ENCODE data around the gene SLX9.
A peak's percentile ranks its signal among the peaks of the same experiment; 100 is the strongest.

Gene SLX9

DNA sequence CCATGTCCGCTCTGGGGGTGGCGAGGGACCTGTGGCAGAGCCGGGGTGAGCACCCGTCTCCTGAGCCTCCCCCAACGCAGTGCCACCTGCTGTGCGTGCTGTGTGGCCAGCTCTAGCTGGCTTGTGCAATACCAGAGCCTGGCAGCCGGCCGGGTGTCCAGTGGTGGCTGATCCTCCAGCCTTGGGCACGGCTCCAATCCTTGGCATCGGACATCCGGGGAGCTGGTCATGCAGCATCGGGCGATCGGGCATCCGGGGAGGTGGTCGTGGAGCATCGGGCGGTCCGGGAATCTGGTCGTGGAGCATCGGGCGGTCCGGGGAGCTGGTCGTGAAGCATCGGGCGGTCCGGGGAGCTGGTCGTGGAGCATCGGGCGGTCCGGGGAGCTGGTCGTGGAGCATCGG lies 8.1 kb downstream of the SLX9 start:
- no peak for DNase-seq (ENCODE audit: low read depth)

DNA sequence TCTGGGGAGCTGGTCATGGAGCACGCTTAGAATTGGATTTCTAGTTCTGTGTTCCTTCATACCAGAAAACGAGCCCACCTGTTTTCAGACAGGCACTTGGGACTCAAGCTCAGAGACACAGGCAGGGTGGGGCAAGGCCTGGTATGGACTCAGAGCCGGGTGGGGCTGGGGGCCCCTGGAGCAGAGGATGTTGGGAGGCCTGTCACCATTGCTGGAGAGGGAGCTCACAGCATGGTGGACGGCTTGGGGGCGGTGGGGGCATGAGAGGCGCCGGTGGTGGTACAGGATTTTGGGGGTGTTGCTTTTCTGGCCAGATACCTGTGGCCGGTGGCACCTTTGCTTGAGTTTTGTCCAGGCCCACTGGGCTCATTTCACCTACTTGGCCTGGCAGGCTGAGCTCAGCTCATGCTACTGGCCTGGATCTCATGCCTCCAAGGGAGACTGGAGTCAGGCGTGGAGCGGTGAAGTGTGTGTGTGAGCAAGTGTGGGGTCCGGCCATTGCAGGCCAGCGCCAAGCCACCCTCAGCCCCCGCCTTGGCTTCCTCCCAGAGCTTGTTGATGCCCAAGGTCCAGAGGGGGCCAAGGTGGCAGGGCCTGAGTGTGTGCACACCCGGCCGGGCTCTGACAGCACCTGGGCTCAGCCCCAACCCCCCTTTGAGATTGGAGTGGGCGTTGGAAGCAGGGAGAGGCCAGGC lies 8.7 kb downstream of the SLX9 start:
- DNase-seq (ENCODE audit: low read depth) = no peak

DNA sequence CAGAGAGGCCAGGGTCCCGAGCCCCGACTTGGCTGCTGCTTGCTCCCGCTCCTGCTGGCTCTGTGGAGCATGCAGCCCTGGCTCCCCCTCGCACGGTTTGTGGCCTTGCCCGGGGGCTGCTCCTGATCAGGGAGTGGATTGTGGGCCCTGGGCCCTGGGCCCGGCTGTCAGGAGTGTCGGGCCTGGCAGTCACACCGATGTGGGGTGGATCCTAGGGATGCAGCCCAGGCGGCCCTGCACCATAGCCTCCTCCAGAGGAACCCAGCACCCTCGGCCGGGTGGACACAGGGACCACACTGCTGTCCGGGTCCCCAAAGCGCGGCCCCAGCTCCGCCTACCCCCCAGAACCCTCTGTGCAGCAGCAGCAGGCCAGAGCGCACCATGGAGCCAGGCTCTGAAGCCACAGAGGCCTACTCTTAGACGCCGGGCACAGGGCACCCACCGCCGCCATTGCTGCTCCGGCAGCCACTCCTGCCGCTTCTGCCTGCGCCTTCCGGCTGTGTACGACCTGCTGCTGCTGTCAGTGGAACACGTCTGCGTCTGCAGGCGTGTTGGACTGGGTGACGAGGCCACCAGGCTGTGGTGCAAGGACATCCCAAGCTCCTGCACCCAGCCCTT lies 9.4 kb downstream of the SLX9 start:
- no peak for DNase-seq (ENCODE audit: low read depth)

DNA sequence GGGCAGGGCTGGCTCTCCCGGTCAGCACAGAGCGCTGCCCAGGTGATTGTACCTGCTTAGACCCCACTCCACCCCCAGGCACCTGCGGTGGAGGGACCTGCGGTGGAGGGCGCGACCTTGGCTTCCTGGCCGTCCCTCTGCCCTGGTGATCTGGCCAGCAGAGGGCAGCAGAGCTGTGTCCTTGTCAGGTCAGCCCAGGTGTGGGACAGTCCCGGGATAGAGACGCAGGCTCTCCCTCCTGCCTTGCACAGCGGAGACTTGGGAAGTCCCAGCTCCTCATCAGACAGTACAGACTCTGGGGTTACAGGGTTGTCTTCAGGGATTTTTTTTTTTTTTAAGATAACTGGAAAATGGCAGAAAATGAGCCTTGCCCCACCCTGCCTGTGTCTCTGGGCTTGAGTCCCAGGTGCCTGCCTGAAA lies 10.0 kb downstream of the SLX9 start:
- peak; percentile 72 for DNase-seq (ENCODE audit: low read depth)

DNA sequence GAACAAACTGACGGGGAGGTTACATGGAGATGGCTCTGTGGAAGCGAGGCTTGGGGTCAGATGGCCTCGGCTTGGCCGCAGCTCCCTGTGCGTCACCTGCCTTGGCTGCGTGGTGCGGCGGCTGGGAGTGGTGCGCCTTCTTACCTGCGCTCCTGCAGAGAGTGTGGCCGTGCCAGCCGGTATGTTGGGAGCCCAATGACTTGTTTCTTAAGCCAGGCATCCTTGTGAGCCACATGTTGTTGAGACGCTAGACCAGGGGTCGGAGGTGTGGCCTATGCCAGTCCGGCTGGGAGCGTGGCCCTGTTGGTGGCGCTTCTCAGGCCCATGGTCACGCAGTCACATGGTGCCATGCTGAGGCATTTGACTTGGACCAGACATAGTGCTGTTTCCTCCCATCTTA lies 10.5 kb downstream of the SLX9 start:
- no peak for DNase-seq (ENCODE audit: low read depth)

DNA sequence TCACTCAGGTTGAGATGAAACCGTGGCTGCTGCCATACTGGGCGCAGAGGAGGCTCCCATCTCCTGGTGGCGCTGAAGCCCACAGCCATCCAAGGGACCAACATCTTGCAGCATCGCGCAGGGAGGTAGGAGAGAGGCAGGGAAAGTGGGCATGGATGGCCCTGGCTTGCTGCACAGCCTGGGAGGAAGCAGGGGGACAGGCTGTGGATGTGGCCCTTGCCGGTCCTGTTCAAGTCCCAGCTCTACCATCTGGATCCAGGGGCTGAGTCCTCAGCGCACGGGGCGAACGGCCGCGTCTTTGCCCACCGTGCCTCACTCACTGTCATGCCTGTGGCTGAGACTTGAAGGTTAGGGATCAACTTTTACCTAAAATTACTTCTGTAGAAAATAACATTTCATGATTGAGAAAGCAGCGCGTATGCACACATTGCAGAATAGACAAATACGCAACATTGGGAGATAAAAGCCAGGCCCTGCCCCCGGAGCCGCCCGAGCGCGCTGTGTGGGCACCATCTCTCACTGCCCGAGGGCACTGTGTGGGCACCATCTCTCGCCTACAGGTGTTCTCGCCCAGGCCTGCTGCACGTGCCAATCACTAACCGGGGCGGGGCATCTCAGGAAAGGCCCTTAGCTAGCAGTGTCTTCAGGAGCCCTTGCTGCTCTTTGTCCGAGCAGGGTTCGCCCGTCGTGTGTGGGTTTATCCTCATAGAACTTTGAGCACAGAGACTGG lies 11.5 kb downstream of the SLX9 start:
- DNase-seq (ENCODE audit: low read depth) = no peak

DNA sequence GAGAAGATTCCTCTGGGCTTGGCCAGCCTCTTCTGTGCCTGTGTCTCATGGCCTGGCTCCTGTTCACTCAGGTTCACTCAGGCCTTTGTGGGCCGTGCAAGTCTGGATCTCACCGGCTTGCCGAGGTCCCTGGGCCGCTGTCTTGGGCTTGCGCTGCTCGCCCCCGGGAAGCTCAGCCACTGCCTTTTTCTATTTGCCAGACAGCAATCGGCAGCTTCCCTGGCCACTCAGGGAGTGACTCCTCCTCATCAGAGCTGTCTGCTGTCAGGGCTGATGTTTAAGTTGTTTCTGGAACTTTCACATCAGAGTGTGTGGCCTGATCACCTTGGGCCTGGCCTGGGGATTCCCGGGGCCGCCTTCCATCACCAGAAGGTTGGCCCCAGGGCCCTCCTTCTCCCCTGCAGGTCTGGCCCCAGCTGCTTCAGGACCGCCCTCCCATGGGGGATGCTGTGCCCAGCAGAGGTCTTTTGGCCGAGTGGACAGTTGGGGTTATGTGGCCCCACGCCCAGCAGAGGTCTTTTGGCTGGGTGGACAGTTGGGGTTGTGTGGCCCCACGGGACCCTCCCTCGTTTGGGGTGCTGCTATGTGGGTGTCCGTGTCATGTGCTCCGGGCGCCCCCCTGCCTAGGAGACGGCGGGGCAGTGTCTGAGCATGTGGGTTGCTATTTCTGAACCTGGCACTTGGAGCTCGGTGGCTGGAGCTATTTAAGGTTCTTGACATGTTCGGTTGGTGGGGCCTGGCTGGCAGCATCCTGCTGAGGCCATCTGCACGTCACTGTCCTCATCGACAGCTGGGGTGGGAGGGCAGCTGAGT lies 12.5 kb downstream of the SLX9 start:
- no peak for DNase-seq (ENCODE audit: low read depth)

DNA sequence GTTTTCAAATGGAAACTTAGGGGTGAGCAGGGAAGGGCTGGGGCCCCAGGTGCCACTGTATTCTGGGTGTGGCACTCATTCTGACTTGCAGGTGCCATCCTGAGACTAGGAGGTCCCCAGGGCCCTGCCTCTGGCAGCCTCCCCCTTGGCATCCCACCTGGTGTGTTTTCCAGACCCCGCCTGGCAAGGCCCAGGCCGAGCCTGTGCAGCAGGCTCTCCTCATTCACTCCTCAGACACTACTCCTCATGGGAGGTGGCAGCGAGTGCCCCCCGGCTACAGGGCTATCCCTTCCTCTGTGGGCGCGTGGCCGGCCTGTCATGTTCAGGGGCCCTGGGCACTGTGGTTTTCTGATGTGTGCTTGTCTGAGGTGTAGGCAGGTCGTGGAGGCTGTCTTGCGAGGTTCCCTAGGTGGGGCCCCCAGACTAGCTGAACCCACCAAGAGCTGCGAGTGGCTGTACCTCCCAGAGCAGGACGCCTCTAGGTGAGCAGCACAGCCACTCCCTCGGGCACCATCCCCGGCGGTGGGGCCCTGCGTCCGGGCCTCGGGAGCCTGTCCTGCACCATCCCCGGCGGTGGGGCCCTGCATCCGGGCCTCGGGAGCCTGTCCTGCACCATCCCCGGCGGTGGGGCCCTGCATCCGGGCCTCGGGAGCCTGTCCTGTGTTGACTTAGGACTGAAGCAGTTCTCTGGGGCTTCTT lies 13.2 kb downstream of the SLX9 start:
- no peak for DNase-seq (ENCODE audit: low read depth)

DNA sequence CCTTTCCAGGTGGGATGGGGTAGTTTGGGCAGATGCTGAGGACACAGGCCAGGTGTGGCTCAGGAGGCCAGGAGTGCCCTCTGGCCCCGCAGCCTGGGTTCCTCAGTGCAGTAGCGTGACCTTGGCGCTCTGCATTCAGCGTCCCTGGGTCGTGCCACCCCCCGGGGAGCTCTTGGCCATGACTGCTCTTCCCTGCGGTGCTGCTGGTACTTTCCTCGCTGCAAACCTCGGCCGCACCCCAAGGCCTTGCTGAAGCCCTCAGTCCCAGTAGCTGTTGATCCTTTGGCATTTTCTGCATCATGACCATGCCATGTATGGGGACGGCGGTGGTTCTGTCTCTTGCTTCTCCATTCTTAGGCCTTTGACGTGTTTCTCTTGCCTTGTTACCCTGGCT lies 13.8 kb downstream of the SLX9 start:
- DNase-seq (ENCODE audit: low read depth) = no peak

DNA sequence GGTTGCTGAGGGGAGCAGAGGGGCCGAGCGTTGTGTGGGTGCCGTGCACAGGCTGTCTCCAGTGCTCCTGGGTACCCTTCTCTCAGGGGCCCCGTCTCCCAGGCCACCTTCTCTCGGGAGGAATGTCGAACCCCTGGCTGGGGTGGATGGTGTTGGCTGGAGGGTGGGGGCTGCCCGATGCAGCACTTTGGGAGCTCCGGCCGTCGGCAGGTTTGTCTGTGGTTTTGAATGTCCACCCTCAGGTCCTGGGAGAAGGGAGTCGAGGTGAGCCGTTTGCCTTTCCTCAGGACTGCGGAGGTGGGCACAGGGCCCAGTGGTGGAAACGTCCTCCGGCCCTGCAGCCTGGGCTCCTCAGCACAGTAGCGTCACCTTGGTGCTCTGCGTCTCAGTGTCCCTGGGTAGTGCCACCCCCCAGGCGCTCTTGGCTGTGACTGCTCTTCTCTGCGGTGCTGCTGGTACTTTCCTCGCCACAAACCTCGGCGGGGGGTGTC lies 14.5 kb downstream of the SLX9 start:
- no peak for DNase-seq (ENCODE audit: low read depth)

DNA sequence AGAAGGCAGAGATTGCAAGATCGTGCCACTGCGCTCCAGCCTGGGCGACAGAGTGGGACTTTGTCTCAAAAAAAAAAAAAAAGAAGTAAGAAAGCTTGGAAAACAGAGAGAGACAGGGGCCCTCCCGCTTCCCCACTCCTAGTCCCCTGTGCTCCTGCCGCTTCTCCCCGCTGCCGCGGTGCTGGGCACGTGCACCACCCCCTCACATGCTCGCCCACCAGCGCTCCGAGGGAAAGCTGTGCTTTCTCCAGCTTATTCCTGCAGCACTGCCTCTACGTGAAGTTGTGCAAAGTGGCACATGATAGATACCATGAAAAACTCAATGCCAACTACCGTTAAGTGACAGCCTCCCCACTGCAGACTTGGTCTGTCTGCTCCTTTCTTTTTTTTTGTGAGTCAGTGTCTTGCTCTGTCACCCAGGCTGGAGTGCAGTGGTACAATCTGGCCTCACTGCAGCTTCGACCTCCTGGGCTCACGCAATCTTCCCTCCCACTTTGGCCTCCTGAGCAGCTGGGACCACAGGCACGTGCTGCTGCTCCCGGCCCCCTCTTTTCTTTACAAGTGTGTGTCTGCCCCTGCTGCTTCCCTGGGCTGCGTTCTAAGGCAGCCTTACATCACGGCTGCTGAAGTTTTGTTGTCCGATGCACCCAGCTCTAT lies 15.4 kb downstream of the SLX9 start:
- no peak for DNase-seq (ENCODE audit: low read depth)

DNA sequence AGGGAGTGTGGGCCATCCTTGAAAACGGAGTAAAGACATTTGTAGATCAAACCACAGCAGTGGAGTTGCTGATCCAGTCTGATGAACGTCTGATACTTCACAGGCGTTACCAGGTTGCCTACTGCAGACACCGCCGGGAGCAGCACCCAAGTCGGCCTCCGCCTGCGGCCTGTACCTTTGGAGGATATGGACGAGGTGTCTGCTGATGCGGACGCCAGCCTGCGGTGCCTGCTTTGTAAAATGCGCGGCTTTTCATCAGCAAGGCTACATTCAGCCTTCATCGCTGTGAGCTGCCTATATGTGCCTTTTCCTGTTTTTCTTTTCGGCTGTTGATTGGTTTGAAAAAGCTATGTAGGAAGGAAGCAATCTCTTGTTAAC lies 16.0 kb downstream of the SLX9 start:
- no peak for DNase-seq (ENCODE audit: low read depth)

DNA sequence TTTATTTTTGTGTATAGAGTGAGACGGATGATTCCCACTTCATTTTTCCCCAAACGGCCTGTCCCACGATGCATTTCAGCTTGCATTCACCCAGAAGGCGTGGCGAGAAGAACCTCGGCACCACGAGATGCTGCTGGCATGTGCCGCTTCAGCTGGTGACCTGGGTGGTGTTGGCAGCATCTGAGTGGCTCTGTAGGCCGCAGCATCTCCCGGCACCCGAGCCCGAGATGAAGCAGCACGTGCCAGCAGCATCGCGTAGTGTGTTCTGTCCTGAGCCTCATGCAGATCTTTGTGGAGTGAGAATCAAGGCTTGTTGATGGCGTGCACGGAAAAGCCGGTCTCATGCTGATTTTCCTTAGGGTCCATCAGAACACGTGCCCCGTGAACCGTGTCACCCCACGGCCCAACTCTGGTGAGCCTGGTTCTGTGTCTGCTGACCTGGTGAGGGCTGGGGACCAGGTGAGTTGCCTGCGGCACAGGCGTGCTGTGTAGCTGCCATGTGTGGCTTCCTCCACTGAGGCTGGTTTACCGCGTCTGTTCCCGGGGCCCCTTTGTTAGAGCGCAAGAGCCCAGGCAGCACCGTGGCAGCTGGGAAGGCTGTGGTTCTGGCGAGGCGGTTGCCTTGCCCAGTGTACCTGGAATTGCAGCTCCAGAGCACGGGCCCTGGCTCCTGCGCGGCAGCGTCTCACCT lies 16.7 kb downstream of the SLX9 start:
- no peak for DNase-seq (ENCODE audit: low read depth)

DNA sequence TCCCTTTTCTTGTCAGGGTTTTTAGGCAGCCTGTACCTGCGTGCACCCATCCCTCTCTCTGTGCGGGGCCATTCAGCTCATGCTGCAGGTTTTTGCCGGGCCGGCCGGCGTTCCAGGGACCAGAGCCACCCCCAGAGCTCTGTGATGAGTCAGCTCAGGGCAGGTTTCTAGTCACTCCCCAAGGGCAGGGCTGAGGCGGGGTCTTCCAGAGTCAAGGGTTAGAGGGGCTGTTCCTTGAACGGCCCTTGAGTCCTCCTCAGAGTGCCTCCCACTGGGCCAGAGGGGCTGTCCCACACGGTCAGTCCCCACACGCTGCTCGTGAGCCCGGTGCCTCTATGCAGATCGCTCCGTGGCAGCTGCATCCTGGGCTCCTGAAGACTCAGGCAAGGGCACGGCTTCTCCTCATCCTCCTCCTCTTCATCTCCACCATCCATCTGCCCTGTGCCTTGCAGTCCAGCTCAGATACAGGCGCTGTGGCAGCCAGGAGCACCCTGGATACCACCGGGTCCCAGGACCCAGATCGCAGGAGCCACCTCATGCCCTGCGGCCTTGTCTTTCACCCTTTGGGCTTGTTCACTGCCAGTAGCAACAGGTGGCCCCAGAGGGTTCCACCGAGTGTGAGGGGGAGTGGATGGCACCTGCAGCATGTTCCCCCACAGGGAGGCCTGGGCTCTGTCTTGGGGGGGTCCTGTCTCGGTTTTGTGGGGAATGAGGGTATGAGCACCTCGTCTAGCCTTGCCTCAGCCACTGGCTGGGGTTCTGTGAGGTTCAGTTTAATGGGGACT lies 17.4 kb downstream of the SLX9 start:
- DNase-seq (ENCODE audit: low read depth) = no peak

DNA sequence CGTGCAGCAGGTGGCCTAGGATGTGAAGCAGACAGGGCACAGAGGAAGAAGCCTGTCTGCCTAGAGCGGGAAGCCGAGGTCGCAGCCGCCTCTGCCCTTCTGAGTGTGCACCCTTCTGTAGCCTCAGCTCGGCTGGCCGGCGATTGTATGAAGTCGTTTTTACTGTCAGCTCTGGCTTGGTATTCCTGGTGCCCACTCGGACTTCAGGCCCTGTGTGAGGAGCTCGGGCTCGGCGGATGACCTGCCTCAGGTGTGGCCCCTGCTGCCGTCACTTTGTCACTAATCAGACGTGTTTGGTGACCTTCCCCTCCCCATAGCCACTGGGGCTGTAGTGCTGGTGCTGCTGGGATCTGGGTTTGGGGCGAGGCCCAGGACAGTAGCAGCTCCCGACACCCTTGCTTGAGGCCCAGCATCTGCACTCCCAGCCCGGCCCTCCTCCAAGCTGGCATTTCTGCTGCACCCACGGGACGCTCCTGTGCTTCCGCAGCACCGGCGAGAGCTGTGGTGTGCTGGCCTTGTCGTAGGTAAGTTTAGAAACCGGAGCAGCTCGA lies 18.1 kb downstream of the SLX9 start:
- no peak for DNase-seq (ENCODE audit: low read depth)

DNA sequence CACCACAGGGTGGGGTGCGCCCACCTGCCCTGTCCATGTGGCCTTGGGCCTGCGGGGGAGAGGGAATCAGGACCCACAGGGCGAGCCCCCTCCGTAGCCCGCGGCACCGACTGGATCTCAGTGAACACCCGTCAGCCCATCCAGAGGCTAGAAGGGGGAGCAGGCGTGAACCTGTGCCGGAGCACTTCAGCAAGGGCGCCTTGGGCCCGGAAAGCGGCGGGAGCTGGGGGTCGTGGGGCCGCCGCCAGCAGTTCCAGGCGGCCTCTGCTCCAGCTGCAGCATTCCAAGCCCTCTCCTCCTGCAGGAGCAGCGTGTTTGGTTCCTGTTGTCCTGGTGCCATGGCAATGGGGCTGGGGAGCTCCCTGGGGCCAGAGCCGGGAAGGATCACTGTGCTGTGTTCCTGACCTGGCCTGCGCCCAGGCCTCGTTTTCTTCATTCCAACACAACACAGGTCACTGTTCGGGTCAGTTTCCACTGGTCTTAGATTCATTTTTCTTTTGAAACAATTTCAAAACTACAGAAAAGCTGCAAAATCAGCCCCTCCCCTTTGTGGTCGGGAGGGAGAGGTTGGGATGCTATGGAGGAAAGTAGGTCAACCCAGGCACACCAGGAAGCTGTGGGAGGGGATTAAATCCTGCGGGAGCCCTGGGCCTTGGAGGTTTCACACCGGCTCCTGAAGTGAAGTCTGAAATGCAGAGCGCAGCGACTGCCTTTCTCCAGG lies 18.8 kb downstream of the SLX9 start:
- no peak for DNase-seq (ENCODE audit: low read depth)

DNA sequence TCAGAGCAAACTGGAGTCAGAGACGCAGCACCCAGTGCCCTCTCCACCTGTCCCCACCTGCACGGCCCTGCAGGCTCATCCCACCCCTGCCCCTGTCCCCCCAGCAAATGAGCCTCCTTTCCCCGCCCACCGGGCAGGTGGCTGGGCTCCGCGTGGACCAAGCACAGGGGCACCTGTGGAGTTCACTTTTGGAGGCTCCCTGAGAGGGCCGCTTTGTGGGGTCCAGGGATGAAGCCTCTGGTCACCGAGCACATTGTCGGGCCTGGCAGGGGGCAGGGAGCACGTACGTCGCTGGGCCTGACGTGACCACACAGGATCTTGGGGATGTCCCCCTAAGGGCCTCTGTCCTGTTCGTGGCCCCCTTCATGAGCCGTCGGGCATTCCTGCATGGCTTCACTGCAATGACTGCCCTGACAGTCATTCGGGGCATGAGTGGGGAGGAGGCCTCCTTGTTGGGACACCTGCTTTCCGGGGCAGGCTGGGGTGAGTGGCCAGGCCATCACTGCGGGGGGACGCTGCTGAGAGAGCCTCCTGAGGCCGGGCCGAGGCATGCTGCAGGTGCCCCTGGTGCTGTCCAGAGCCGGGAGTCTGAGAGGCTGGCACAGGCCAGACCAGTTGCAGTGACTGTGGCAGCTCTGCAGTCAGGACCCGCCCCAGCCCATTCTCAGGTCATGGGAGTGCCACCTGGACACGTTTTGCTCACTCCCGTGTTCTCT lies 19.7 kb downstream of the SLX9 start:
- no peak for DNase-seq (ENCODE audit: low read depth)
